ENCODE results near the gene RPL10.

The RPL10 gene

DNA sequence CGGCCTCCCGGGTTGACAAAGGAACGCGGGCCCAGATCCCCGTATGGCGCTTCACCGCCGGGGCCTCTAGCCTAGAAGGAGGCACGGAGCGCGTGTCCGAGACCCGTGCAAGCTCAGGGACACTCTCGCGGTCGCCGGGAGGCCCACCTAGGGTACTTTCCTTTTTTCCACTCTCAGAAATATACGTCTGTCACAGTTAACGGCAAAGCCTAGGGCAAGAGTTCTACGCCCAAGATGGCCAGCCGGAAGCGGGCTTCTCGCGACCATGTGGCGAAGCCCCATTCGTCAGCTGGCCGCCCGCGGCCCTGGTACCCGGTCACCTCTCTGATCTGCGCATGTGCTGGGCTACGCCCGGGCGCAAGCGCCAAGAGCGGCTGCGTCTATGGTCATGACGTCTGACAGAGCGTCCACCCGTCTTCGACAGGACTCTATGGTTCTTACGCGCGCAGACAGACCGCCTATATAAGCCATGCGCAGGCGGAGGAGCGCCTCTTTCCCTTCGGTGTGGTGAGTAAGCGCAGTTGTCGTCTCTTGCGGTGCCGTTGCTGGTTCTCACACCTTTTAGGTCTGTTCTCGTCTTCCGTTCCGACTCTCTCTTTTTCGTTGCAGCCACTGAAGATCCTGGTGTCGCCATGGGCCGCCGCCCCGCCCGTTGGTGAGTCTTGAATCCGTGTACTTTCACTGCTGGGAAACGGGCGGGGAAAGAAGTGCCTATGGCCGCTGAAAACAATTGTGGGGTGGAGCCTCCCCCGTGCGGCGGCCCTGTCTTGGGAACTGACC lies at the start of gene RPL10:
RPL10 (plus strand) TSS at position 490 of the 780 bp plus-strand sequence; CDS start at position 633, 143 bp downstream.
- peak; percentile 90 for DNase-seq

DNA sequence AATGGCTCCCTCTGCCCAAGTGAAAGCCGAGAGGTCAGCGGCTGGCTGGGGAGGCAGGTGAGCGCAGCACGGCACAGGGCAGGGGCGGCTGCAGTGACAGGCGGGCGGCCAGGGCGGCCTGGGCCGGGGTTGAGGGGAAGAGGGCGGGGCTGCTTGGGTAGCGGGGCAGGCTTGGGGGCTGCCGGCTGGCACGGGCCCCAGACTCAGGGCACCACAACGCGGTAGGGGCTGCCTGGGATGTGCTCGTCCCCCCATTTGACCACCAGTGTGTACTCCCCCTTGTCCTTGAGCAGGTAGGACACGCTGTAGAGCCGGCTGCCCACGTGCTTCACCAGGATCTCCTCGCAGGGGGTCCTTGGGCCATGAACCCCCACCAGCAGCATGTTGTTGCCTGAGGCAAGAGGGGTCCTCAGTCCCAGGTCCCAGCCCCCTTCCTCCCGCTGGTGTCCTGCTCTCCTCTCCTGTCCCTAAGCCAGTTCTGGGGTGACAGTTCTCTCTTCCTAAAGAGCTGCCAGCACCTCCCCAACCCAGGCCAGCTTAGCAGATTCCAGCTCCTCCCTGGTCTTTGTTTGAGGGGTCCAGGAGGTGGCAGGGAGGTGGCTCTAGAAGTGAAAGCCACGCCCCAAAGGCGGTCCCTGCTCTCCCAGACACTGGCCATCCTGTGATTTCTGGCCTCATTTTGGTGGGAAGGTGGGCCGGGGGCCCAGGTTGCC lies 49.4 kb upstream of the RPL10 start:
- DNase-seq: no peak

DNA sequence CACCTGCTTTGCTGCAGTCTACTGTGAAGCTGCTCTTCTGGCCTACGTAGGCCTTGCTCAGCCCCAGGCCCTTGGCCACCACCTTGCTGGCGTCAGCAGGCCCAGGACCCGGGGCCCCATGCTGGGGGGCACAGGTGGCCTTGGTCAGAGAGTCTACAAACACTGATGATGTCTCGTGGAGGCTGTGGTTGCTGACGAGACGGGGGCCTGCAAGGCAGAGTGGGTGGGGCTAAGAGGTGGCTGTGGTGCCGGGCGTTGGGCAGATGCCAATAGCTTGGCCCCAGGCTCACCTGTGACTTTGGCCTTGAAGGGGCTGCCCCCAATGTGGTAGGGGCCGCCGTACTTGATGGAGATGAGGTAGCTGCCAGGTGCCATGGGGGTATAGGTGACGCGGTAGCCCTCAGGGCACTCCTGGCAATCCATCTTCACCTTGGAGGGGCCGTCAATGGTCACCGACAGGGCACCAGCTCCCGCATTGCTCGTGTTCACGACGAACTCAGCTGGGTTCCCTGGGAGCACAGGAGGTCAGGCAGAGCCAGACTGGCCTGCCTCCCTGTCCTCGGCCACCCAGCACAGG lies 48.7 kb upstream of the RPL10 start:
- DNase-seq: no peak

DNA sequence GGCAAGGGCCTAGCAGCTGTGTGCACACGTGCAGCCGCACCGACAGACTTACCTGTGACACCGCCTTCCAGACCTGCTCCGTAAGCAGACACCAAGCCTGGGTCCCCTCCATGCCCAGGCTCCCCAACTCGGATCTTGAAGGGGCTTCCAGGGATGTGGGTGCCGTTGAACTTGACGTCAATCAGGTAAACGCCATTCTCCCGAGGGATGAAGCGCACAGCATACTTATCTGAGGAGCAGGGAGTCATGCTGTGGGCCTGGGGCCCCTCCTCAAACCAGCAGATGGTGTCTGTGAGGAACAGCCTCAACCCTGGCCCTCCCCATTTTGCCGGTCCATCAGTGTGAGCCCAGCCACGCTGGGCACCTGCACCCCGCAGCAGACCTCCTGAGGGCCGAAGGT lies 48.2 kb upstream of the RPL10 start:
- no peak for DNase-seq

DNA sequence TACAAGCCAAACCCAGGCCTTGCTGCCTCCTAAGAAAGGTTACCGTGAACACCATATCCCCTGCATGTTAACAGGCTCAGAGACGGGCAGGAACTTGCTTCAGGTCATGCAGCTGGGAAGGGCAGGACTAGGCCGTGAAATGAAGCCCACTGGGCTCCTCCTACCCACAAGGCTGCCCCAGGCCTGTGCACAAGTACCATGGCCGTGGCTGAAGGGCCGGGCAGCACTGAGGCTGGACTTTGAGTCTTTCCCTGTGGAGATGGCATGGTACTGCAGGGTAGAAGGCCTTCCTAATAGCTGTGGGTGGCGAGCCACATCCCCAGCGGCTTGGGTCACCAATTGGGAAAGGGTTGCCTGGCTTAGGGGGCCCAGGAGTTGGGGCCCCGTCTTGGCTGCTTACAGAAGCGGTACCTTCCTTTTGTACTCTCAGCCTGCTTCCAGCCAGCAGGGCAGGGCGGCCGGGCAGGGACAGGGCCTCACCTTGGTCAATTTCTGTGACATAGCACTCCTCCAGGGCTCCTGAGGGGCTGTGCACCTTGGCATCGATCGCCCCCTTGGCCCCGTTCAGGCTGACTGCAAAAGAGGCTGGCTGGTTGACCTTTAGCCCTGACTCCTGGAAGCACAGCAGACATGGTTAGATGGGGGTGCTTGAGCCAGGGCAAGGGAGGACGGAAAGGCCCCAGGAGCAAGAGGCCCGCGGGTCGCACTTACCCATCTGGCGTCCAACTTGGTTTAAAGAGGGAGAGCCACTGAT lies 47.6 kb upstream of the RPL10 start:
- DNase-seq: no peak

DNA sequence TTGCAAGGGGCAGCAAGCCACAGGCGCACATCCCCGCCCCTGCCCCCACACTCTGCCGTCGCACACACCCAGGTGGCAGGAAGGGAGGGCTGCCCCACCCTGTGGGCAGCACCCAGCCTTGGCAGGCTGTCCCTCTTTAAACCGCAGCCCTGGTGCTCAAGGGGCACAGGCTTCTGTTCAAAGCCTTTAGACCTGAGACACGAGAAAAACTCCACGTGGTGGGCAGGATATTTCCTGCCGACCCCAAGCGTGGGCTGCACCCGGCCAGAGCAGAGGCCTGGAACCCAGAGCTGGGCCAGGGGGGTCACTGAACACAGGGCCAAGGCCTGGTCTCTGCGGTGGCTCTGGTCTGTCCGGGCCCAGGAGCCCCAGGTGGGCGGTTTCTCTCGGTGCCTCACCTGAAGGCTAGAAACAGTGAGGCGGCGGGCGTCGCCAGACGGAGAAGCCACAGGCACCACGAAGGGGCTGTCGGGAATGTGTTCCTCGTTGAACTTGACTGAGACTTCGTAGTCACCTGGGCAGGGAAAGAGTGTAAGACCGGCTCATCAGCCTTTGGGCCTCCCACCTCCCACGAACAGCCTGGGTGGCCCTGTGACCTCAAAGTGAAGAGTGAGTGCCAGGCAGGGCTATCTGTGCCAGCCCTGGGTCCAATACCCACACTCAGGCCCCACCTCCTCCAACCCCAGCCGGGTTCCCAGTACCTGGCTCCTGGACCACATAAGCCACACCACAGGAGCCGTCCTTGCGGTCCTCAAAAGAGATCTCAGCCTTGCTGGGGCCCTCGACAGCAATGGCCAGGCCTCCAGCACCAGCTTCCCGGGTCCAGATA lies 46.8 kb upstream of the RPL10 start:
- DNase-seq: no peak

DNA sequence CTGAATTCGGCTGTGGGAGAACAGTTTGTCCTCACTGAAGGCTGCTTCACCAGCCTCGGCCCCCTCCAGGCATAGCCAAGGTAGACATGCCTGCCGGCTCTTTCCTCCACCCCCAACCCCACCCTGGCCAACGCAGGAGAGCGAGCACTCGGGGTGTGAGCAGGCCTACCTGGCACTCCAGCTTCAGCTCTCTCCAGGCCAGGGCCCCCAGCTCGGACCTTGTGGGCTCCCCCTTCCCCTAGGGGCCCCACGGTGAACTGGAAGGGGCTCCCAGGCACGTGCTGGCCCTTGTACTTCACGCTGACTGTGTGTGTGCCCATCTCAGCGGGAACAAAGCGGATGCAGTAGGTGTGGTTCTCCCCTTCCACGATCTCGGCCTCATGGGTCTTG lies 46.2 kb upstream of the RPL10 start:
- DNase-seq: no peak

DNA sequence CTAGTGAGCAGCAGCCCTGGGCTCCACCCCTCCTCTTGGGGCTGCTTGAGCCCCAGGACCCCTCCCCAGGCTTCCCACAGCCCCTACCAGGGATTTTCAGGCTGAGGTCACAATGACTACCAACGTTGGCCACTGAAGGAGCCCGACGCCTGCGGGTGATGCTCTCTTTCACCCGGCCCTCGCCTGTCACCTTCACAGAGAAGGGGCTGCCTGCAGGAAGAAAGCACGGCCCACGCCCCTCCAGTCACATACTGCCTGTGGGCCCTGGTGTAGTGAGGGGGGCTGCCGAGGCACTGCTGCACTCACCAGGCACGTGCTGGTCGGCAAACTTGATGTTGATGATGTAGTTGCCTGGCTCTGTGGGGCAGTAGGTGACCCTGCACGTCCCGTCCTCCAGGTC lies 45.7 kb upstream of the RPL10 start:
- DNase-seq: no peak

DNA sequence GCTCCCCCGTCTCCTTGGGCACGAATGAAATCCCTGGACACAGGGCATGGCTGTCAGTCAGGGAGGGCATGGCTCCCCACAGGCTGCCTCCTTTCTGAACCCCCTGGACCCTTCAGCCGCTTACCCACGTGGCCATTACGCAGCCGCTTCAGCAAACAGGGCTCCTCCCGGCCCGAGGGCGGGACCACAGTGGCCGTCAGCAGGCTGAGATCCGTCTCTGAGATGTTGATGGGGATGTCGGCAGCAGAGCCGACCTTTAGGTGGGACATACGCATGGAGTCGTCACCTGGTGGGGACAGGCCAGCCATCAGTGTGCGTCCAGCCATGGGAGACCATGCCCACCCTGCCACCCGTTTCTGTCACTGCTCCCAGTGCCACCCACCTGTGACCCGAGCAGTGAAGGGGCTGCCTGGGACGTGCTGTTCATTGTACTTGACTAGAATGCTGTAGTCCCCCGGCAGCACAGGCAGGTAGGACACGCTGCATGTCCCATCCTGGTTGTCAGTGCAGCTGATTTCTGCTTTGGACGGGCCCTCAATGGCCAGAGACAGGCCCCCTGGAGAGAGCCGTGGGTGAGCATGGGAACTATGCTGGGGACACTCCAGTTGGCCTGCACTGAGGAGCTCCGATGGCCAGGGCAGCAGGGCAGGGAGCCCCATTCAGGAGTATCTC lies 44.9 kb upstream of the RPL10 start:
- no peak for DNase-seq

DNA sequence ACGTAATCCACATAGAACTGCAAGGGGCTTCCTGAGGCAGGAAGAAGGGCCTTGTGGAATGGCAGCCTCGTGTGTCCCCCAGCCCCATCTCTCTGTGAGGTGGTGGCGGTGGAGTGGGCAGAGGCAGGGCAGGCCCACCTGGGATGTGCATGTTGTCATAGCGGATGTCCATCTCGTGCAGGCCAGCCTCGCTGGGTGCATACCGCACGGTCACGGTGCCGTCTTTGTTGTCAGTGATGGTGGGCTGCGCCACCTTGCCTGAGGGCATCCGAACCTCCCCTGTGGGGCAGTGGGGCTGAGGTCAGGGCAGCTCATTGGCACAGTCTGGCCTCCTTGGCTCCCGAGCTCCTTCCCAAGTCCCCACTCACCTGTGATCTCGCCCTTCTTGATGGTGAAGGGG lies 44.2 kb upstream of the RPL10 start:
- DNase-seq: no peak

DNA sequence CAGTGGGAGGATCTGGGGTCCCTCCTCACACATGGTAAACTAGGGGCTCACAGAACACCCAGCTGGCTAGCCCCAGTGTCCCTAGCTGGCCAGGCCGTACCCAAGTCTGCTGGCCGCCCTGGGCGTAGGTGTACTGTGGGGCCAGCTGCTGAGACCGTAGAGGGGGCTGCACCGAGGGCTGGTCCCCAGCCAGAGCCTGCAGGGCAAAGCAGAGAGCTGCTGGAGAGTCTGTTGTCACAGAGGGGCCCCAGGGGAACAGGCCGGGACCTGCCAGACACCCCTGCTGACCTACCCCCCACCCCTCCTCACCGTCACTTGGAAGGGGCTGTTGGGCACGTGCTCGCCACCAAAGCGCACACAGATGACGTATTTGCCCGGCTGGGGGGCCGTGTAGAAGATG lies 43.7 kb upstream of the RPL10 start:
- DNase-seq: no peak

DNA sequence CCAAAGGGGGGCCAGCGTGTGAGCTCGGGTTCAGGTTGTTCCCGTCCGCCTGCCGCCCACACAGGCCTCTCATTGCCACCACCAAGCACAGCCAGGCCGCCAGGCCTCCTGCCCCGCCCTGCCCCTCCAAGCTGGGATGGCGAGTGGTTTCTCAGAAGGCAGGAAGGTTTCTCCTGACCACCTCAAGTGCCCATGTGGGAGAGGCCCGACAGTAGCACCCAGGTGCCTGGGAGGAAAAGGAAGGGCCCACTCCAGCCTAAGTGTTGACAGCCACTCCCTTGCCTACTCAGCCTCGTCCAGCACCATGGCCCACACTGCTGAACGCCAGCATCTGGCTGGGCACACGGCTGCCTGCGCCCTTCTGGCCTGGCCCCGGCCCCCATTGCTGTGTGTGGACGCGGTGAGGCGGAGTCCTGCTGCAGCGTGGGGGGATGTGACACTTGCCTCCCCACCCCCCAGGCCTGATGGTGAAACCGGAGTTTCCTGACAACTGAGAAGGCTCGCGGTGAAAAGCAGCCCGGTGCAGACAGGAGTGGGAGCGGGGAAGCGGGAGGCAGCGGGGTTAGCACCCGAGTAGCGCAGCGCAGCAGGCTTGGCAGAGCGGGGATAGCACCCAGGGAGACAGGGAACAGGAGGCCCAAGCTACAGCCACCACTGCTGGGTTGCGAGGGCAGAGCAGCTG lies 42.9 kb upstream of the RPL10 start:
- no peak for DNase-seq

DNA sequence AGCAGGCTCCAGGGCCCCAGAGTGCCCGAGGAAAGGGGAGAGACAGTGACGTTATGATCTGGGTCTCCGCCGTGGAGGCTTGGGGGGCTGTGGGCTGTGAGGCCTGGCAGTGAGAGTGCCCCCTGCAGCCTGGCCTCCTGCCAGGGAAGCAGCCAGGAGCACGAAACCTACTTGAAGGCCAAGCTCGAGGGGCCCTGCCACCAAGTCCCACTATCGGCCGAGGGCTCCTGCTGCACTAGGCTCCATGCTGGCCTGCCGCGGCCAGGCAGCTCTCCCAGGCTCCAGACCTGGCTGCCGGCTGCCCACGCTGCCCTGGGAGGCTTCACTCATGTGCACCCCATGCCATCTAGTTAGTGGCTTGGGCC lies 42.4 kb upstream of the RPL10 start:
- no peak for DNase-seq

DNA sequence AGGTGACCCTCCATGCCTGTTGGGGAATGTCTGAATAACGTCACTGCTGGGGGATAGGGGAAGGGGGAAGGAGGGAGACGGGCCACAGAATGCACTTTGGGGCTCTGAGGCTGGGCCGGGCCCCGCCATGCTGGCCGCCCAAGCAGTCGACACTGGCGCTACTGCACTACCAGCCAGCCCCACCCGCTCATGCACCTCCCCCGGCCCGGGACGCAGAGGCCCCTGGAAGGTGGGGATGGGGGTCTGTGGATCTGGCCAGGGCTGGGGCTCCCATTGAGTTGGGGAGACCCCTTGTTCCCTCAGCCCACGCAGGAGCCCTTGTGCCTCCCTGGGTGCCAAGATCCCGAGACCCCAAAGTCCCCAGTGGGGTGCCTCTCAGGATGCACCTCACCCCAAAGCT lies 41.6 kb upstream of the RPL10 start:
- no peak for DNase-seq

DNA sequence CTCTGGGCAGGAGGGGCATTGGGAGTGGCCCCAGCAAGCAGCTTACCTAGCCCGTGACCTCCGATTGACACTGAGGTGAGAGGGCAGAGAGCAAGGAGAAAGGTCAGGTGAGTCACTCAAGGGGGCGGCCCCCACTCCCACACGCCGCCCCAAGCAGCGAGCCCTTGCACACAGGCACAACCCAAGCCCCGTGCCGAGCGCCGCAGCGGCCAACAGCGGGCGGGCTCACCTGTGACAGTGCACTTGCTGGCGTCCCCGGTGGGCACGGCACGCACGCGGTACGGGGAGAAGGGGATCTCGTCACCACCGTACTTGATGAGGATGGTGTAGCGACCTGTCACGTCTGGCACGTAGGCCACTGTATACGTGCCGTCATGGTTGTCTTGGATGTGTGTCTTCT lies 41.0 kb upstream of the RPL10 start:
- DNase-seq: no peak

DNA sequence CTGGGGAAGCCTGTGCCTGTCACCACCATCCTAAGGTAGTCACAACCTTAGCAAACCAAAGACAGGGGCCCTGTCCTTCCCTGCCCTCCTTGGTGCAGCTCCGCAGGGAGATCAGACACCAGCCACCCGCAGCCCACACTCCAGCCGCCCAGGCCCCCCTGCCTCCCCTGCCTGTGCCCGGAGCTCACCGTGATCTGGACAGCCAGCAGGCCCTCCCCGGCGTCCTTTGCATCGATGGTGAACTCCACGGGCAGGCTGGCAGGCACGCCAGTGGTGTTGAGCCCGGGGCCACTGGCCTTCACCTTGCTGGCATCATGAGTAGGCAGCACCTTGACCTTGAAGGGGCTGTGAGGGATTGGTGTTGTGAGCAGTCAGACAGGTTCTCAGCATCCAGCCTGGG lies 40.2 kb upstream of the RPL10 start:
- no peak for DNase-seq

DNA sequence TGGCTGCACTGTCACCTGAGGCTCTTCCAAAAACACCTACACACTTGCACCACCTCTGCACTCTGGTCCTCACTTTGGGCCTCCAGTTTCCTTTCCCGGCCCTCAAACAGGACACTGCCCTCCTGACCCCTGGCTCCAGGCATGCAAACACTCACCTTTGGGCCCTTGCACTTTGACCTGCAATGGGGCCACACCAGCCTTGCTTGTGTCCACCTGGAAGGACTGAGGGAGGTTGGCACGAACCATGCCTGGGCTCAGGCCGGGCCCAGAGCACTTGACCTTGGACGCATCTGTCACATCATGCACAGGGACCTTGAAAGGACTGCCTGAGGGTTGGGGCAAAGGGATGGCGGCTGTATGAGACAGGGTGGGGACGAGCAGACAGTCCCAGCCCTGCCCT lies 39.3 kb upstream of the RPL10 start:
- DNase-seq: no peak

DNA sequence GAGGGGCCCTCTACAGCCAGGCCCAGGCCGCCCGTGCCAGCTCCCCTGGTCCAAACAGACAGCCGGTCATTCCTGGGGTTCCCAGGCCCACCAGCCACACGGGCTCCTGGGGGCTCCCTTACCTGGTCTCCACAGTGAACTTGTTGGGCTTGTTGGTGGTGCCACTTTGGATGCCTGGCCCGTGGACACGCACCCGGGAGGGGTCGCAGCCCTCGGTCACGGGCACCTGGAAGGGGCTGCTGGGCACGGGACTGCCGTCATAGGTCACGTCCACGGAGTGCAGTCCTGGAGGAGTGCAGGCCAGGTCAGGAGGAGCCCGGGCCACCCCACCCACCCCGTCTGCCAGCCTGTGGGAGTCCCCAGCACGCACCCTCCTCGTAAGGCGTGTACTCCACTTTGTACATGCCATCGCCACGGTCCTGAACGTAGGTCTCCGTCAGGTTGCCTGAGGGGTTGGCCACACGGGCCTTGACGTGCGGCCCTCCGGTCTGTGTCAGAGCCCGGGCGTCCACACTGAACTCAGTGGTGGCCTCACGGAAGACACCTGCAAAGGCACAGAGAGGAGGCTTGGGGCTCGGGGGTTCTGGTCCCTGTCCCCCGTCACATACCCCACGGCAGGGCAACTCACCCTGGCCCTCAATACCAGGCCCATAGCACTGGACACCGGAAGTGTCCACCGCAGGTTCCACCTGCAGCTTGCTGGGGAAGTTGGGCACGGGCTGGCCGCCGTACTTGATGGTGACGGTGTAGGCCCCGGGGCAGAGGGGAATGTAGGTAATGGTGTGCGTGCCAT lies 38.6 kb upstream of the RPL10 start:
- DNase-seq: no peak

DNA sequence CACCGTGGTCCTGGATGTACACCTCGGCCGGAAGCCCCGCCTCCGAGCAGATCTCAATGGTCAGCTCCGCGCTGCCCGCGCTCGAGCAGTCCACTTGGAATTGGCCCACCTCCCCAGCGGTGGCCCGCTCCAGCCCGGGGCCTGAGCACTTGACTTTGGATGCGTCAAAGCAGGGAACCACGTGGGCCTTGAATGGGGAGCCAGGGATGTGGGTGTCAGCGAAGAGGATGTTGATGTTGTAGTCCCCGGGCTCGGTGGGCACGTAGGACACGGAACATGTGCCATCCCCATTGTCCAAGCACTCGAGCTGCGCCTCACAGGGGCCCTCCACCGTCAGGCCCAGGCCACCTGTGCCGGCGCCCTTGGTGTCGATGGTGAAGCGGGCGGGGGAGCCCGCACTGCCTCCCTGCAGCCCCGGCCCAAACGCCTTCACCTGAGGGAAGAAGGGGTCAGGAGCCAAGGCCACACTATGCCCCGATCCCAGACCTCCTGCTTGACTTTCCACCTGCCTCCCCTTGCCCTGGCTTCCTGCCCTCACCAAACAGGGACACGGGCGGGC lies 37.9 kb upstream of the RPL10 start:
- no peak for DNase-seq

DNA sequence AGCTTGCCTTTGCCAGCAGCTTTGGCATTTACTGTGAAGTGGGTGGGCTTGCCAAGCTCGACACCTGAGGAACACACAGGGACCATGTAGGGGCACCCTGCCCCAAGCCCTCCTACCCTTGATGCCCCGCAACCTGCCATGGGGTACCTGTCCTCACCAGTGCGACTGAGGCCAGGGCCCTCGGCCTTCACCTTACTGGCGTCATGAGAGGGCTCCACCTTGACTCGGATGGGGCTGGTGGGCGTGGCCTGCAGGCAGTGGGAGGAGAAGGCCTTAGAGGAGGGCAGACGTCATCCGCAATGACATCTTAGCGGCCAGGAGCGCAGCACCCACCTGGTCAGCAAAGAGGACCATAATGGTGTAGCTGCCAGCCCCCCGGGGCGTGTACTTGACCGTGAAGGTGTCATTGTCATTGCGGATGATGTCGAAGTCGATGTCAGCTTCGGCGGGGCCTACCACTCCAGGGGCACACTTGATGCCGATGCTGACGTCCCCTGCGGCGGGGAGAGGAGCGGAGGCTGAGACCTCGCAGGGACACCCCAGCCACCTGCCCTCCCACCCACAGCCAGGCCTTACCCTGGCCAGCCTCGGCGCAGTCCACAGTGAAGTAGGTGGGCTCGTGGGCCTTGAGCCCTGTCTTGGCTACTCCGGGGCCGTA lies 36.0 kb upstream of the RPL10 start:
- DNase-seq: no peak

Measured in stimulated activated naive CD4-positive, alpha-beta T cell treated with Interleukin-2 at 50 U/mL for 16 hours (primary cell).